Occipital lobe (tissue), 3 donors: Measurements from ENCODE around the gene LAMA1. TPM values are rescaled to one million over a fixed set of nuclear protein-coding genes. Genes with fewer than 3 reads are reported as not detected.

Experiments used
- DNase-seq: peaks from one replicate; lab custom pipeline; 2025; lab: John Stamatoyannopoulos, UW
- small RNA-seq: library from RNA; depleted of rRNA; stranded (forward); fragments of <200 nt; gene quantifications from one replicate; pipeline ENCODE3, GENCODE V24; 2014
- total RNA-seq: library from RNA; depleted of rRNA; stranded (reverse); fragments of >200 nt; gene quantifications from one replicate; pipeline ENCODE4 v1.2.3, GENCODE V29; 2014

LAMA1 gene
- total RNA-seq, 1 donor from 2014 or later: 15.1 TPM

DNA sequence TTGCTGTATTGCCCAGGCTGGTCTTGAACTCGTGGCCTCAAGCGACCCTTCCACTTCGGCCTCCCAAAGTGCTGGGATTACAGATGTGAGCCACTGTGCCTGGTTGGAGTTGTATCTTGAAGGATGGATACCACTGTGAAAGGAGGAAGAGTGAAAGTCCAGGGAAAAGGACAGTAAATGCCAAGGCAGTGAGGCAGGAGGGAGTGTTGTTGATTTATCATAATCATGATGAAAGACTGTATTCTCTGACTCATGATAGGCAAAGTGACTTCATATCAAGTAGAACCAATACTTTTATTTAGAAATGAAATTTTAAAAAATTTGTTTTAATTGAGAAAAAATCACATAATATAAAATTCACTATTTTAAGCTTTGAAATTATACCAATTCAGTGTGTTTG lies 225.8 kb downstream of the LAMA1 start:
- no peak for DNase-seq

Small RNA genes within 50 kb of the gene (small RNA-seq; reads per million reads assigned to genes)
- gene RNU6-916P: not detected

Other genes with a start within 250 kb of the LAMA1 start
- not detected for gene LRRC30, start 113.3 kb upstream of the LAMA1 start, total RNA-seq